ENCODE measurements around the gene CCDC122.
A peak's percentile ranks its signal among the peaks of the same experiment; 100 is the strongest.

Gene CCDC122

DNA sequence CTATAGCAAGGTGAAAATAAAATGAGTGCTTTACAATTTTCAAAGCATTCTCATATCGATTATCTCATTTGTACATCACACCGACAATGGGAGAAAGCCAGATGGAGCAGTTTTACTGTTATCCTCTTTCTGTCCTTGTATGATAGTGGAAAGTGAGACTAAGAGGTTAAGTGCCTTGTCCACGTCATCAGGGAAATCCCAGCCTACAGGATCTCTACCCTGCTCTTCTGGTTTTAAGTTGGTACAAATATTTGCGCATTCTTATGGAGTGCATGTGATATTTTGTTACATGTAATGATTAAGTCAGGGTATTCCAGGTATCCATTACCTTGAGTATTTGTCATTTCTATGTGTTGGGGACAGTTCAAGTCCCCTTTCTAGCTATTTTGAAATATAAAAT, 80.3 kb downstream of the CCDC122 start:
- Histone ChIP-seq H3K4me3 (ENCODE audit: low read depth in 1 of 2, low read length in 2 of 2) (no peak overlapping the region), H3K4me1 (ENCODE audit: insufficient read depth, low read length) (no peaks in the 10 kb centered on the region), H3K27ac (ENCODE audit: low read depth, low read length) (no peak overlapping the region), H3K9ac (ENCODE audit: low read length) (no peak overlapping the region), H3K36me3 (ENCODE audit: insufficient read depth, low read length) (no peaks in the 10 kb centered on the region), H3K9me3 (ENCODE audit: low read length) (no peaks in the 10 kb centered on the region), H3K27me3 (ENCODE audit: control insufficient read depth in 1 of 2, insufficient read depth in 2 of 2, low read length in 2 of 2) (no peaks in the 10 kb centered on the region)

DNA sequence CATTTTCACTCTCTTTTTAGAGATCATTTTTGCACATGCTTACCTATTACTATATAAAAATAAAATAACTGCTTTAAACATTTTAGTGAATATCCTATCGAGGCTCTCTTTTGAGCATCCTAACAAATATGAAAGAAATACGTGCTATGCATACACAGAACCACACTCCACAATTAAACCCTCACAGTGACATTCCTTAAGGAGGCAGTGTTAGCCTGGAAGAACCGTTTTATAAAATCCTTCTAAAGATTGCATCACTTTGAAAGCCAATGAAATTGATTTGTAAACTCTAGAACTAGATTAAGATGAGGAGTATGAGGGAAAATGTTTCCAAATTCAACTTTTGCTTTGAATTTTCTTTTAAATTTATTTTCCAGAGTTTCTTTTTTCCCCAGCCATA, 81.7 kb downstream of the CCDC122 start:
- H3K9me3 ChIP-seq (ENCODE audit: low read length) = no peaks in the 10 kb centered on the region
- H3K4me1 ChIP-seq (ENCODE audit: insufficient read depth, low read length) = no peaks in the 10 kb centered on the region
- no peaks in the 10 kb centered on the region for H3K36me3 ChIP-seq (ENCODE audit: insufficient read depth, low read length)
- no peak overlapping the region for H3K9ac ChIP-seq (ENCODE audit: low read length)
- H3K27ac ChIP-seq (ENCODE audit: low read depth, low read length) = no peak overlapping the region
- H3K4me3 ChIP-seq (ENCODE audit: low read depth in 1 of 2, low read length in 2 of 2) = no peak overlapping the region
- no peaks in the 10 kb centered on the region for H3K27me3 ChIP-seq (ENCODE audit: control insufficient read depth in 1 of 2, insufficient read depth in 2 of 2, low read length in 2 of 2)

DNA sequence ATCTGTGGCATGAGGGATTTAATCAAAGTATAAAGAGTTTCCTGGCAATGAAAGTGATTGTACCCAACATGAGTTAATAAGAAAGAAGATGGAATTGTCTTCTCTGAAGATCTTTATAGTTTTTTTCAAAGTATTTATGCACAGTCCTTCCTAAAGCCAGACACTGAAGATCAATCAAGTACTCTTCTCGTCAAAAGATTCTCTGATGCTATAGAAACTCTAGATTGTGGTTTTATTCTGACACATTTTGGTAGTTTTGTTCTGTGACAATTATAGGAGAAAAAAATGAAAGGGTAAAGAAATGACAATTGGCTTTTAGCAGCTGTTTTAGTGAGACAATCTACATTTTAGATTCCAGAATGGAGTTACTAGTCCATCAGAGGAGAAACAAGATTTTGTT, 82.4 kb downstream of the CCDC122 start:
- Histone ChIP-seq H3K9ac (ENCODE audit: low read length) (no peak overlapping the region), H3K27ac (ENCODE audit: low read depth, low read length) (no peak overlapping the region), H3K4me1 (ENCODE audit: insufficient read depth, low read length) (no peaks in the 10 kb centered on the region), H3K27me3 (ENCODE audit: control insufficient read depth in 1 of 2, insufficient read depth in 2 of 2, low read length in 2 of 2) (no peaks in the 10 kb centered on the region), H3K9me3 (ENCODE audit: low read length) (no peaks in the 10 kb centered on the region), H3K4me3 (ENCODE audit: low read depth in 1 of 2, low read length in 2 of 2) (no peak overlapping the region), H3K36me3 (ENCODE audit: insufficient read depth, low read length) (no peaks in the 10 kb centered on the region)

DNA sequence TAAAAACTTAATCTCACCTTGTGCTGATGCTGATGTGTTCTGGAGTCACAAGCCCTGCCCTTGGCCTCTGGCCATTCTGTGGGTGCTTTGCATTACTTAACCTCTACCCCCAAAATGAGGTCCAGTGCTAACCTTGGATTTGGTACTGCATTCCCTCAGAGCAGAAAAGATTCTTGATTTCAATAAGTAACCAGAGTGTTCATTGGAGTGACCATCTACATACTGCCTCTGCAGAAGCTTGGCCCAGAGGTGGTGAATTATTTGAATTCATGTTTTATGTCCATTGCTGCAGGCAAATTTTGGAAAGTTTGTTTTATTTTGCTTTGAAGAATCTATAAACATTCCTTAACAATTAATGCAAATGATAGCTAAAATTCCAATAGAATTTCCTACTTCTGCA, 85.1 kb downstream of the CCDC122 start:
- no peaks in the 10 kb centered on the region for H3K4me1 ChIP-seq (ENCODE audit: insufficient read depth, low read length)
- no peak overlapping the region for H3K4me3 ChIP-seq (ENCODE audit: low read depth in 1 of 2, low read length in 2 of 2)
- no peak overlapping the region for H3K9ac ChIP-seq (ENCODE audit: low read length)
- no peak overlapping the region for H3K27ac ChIP-seq (ENCODE audit: low read depth, low read length)
- H3K27me3 ChIP-seq (ENCODE audit: control insufficient read depth in 1 of 2, insufficient read depth in 2 of 2, low read length in 2 of 2) = no peaks in the 10 kb centered on the region
- no peaks in the 10 kb centered on the region for H3K9me3 ChIP-seq (ENCODE audit: low read length)
- no peaks in the 10 kb centered on the region for H3K36me3 ChIP-seq (ENCODE audit: insufficient read depth, low read length)

DNA sequence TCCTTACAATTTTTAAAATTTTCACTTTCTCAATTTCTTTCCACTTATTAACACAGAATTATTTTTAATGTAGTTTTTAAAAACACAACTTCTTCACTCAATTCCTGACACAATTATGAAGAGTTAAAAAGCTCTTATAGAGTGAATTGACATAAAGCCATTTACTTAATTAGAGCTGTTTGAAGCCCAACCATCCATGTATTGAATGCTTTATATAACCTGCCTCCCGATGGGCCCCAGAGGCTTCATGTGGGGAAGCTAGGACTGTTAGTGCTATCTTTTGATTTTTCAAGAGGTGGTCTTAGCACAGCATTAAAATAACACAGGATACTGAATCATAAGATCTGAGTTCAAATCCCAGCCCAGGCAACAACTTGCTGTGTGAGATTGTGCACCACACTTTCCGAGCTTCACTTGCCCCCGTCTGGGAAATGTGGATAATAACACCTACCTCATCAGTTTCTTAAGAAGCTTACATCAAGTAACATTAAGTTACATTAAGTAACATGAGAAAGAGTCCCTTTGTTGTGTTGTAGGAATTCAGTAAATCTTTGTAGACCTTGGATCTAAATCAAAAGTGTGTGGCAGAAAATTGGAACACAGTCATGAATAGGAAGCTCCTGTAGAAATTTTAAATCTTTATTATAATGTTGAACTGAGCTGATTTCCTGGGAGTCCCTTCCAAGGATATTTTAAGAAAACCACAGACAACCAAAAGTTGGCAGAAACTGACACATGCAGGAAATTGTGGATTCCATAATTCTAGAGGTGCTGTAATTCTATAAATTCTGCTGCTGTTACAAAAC, 87.3 kb downstream of the CCDC122 start:
- no peaks in the 10 kb centered on the region for H3K36me3 ChIP-seq (ENCODE audit: insufficient read depth, low read length)
- H3K9ac ChIP-seq (ENCODE audit: low read length) = no peak overlapping the region
- H3K4me3 ChIP-seq (ENCODE audit: low read depth in 1 of 2, low read length in 2 of 2) = no peak overlapping the region
- peaks cover 6% of the 10 kb centered on the region for H3K4me1 ChIP-seq (ENCODE audit: insufficient read depth, low read length)
- H3K9me3 ChIP-seq (ENCODE audit: low read length) = no peaks in the 10 kb centered on the region
- H3K27me3 ChIP-seq (ENCODE audit: control insufficient read depth in 1 of 2, insufficient read depth in 2 of 2, low read length in 2 of 2) = no peaks in the 10 kb centered on the region
- H3K27ac ChIP-seq (ENCODE audit: low read depth, low read length) = no peak overlapping the region

DNA sequence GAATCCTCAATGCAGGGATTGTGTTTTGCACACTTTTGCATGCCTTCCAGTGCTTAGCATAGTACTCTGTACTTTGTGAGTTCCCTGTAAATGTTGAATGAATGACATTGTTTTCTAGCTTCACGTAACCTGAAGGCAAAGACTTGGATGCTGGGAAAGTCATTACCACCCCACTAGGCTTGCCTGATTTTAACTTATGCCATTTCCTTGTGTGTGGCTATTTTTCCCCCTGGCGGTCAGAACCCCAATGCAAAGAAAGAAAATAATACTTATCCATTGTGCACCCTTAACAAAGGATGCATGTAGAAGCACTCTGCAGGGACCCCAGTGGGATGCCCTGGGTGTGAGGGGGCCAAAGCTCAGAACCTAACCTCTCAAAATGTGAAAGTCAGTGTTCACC, 91.5 kb downstream of the CCDC122 start:
- peak overlapping the region; percentile 78 for H3K27ac ChIP-seq (ENCODE audit: low read depth, low read length)
- H3K9me3 ChIP-seq (ENCODE audit: low read length) = no peaks in the 10 kb centered on the region
- no peaks in the 10 kb centered on the region for H3K27me3 ChIP-seq (ENCODE audit: control insufficient read depth in 1 of 2, insufficient read depth in 2 of 2, low read length in 2 of 2)
- peak overlapping the region; percentile 26 for H3K9ac ChIP-seq (ENCODE audit: low read length)
- H3K4me1 ChIP-seq (ENCODE audit: insufficient read depth, low read length) = peaks cover 6% of the 10 kb centered on the region
- no peaks in the 10 kb centered on the region for H3K36me3 ChIP-seq (ENCODE audit: insufficient read depth, low read length)
- H3K4me3 ChIP-seq (ENCODE audit: low read depth in 1 of 2, low read length in 2 of 2) = peak overlapping the region in 1 of 2 donors; percentile 66

DNA sequence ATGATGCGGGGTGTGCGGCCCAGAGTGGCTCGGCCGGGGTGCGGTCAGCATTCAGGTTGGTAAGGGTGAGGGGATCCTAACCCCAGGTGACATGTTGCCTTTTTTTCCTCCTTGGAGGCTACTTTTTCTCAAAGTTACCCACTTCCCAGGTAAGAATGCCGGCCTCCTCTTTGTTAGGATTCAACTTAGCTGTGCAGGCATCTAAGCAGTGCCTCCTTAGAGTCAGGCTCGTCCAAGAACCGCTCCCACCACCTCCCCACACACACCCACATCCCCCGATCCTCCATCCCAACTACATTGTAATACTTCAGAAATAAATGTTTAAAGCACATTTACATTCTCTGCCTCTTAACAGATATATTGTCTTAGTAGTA, 92.0 kb downstream of the CCDC122 start:
- Histone ChIP-seq H3K27ac (ENCODE audit: low read depth, low read length) (peak overlapping the region; percentile 78), H3K9ac (ENCODE audit: low read length) (peak overlapping the region; percentile 50), H3K27me3 (ENCODE audit: control insufficient read depth in 1 of 2, insufficient read depth in 2 of 2, low read length in 2 of 2) (no peaks in the 10 kb centered on the region), H3K4me3 (ENCODE audit: low read depth in 1 of 2, low read length in 2 of 2) (peak overlapping the region; percentile 66 to 86), H3K9me3 (ENCODE audit: low read length) (no peaks in the 10 kb centered on the region), H3K4me1 (ENCODE audit: insufficient read depth, low read length) (peaks cover 6% of the 10 kb centered on the region), H3K36me3 (ENCODE audit: insufficient read depth, low read length) (no peaks in the 10 kb centered on the region)

DNA sequence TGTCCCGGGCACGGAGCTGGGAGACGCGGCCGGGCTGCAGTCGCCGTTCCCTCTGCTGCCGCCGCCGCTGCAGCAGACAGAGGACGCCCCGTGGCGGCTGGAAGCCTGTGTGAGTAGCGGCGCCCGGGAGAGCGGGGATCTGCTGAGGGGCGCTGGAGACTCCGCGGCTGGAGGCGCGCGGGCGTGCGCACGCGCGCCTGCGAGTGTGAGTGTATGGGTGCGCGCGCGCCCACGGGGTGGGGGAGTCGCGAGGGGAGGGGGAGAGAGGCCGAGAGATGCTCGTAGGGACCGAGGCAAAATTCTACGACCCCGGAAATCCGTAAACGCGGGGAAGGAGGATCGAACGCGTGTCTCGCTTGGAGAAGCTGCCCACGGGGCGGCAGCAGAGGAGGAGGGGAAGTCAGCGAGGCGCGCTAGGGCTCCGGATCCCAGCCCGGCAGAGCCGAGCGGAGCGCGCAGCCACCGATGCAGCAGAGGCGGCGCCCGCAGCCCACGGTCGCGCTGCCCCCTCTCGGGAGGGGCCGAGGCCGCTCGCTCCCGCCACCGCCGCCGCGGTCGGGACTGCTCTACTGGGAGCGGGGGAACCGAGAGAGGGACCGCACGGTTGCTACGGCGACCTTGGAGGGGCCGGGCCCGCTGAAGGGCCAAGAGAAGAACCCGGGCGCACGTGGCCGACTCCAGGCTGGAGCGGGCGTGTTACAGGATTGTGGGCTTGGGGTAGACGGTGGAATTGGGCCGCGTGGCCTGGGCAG, 92.6 kb downstream of the CCDC122 start, which contains the start of gene ENOX1:
Gene ENOX1 (minus strand): TSS at position 207 of the 752 bp plus-strand sequence.
- Histone ChIP-seq H3K27ac (ENCODE audit: low read depth, low read length) (peak within 1 kb of the TSS; percentile 78), H3K9ac (ENCODE audit: low read length) (peak within 1 kb of the TSS; percentile 50), H3K27me3 (ENCODE audit: control insufficient read depth in 1 of 2, insufficient read depth in 2 of 2, low read length in 2 of 2) (no peaks in the 10 kb centered on the region), H3K9me3 (ENCODE audit: low read length) (no peaks in the 10 kb centered on the region), H3K4me1 (ENCODE audit: insufficient read depth, low read length) (peaks cover 6% of the 10 kb centered on the region), H3K36me3 (ENCODE audit: insufficient read depth, low read length) (no peaks in the 10 kb centered on the region), H3K4me3 (ENCODE audit: low read depth in 1 of 2, low read length in 2 of 2) (peak within 1 kb of the TSS; percentile 66 to 86)

DNA sequence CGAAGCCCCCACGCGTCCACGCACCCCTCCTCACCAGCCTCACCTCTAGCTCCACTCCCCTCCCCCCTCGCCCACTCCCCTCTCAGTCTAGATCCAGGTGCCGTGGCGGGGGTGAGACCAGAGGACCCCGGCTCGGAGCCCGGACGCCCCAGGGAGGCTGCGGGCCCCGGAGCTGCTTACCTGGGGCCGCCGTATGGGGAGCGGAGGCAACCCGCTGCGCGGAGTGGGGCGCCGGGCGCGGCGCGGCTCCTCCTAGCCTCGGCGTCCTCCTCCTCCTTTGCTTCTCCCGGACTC, 93.1 kb downstream of the CCDC122 start:
- no peak overlapping the region for H3K9ac ChIP-seq (ENCODE audit: low read length)
- H3K27me3 ChIP-seq (ENCODE audit: control insufficient read depth in 1 of 2, insufficient read depth in 2 of 2, low read length in 2 of 2) = no peaks in the 10 kb centered on the region
- H3K27ac ChIP-seq (ENCODE audit: low read depth, low read length) = peak overlapping the region; percentile 77
- peaks cover 6% of the 10 kb centered on the region for H3K4me1 ChIP-seq (ENCODE audit: insufficient read depth, low read length)
- no peaks in the 10 kb centered on the region for H3K36me3 ChIP-seq (ENCODE audit: insufficient read depth, low read length)
- peak overlapping the region; percentile 66 to 86 for H3K4me3 ChIP-seq (ENCODE audit: low read depth in 1 of 2, low read length in 2 of 2)
- H3K9me3 ChIP-seq (ENCODE audit: low read length) = no peaks in the 10 kb centered on the region

Measured in muscle layer of colon (tissue), 2 donors.